SK-N-SH treated with all-trans-retinoic acid at 6 μM for 48 hours (cell line): ENCODE measurements around the gene TMEM39B.
A peak's percentile ranks its signal among the peaks of the same experiment; 100 is the strongest.

Source experiments
- ATAC-seq: fragments of 200-7000 bp; cut with Tn5 transposase; 3 replicates; pipeline ENCODE4 v1.9.1; 2020; ENCODE audit warnings: mild to moderate bottlenecking, moderate library complexity
- ARNTL ChIP-seq: fragments of 450-650 bp; formaldehyde crosslinking; IDR thresholded peaks from 2 replicates; pipeline ENCODE4 v1.5.0; 2020; ENCODE audit warnings: low read depth, mild to moderate bottlenecking, moderate library complexity, borderline replicate concordance
- BACH2 ChIP-seq: fragments of 250-450 bp; sonication (Bioruptor Pico); IDR thresholded peaks from 2 replicates; pipeline ENCODE4 v1.9.0; 2021; ENCODE audit warnings: mild to moderate bottlenecking, borderline replicate concordance
- CREB5 ChIP-seq: fragments of 250-450 bp; sonication (Bioruptor Pico); IDR thresholded peaks from 2 replicates; pipeline ENCODE4 v1.5.1; 2020; ENCODE audit warnings: low read depth, mild to moderate bottlenecking, moderate library complexity
- CSDC2 ChIP-seq: fragments of 250-450 bp; sonication (Bioruptor Pico); IDR thresholded peaks from 2 replicates; pipeline ENCODE4 v1.5.0; 2020; ENCODE audit warnings: mild to moderate bottlenecking, moderate library complexity
- GLIS3 ChIP-seq: fragments of 250-450 bp; sonication (Bioruptor Pico); IDR thresholded peaks from 2 replicates; pipeline ENCODE4 v1.5.0; 2020; ENCODE audit warnings: mild to moderate bottlenecking, moderate library complexity
- ISL1 ChIP-seq: fragments of 250-450 bp; sonication (Bioruptor Pico); IDR thresholded peaks from 2 replicates; pipeline ENCODE4 v2.1.2; 2022; ENCODE audit warnings: mild to moderate bottlenecking, moderate library complexity
- OSR1 ChIP-seq: fragments of 250-450 bp; sonication (Bioruptor Pico); IDR thresholded peaks from 2 replicates; pipeline ENCODE4 v1.8.0; 2022; ENCODE audit warnings: moderate library complexity, mild to moderate bottlenecking, inconsistent platforms
- POU6F1 ChIP-seq: fragments of 250-450 bp; sonication (Bioruptor Pico); IDR thresholded peaks from 2 replicates; pipeline ENCODE4 v1.8.0; 2021; ENCODE audit warnings: low read depth, mild to moderate bottlenecking, moderate library complexity, borderline replicate concordance
- PPARA ChIP-seq: fragments of 250-450 bp; sonication (Bioruptor Pico); IDR thresholded peaks from 2 replicates; pipeline ENCODE4 v1.5.0; 2020; ENCODE audit warnings: mild to moderate bottlenecking, borderline replicate concordance
- RARB ChIP-seq: fragments of 250-450 bp; sonication (Bioruptor Pico); IDR thresholded peaks from 2 replicates; pipeline ENCODE4 v1.8.0; 2021; ENCODE audit warnings: mild to moderate bottlenecking, moderate library complexity
- SNAI2 ChIP-seq: fragments of 250-450 bp; sonication (Bioruptor Pico); IDR thresholded peaks from 2 replicates; pipeline ENCODE4 v1.5.0; 2020; ENCODE audit warnings: mild to moderate bottlenecking, moderate library complexity
- TCF4 ChIP-seq: fragments of 250-450 bp; sonication (Bioruptor Pico); IDR thresholded peaks from 2 replicates; pipeline ENCODE4 v1.8.0; 2021; ENCODE audit warnings: mild to moderate bottlenecking, moderate library complexity, borderline replicate concordance
- TOX ChIP-seq: fragments of 250-450 bp; sonication (Bioruptor Pico); IDR thresholded peaks from 2 replicates; pipeline ENCODE4 v1.8.0; 2021; ENCODE audit warnings: mild to moderate bottlenecking, moderate library complexity, borderline replicate concordance
- TSHZ2 ChIP-seq: fragments of 250-450 bp; sonication (Bioruptor Pico); IDR thresholded peaks from 2 replicates; pipeline ENCODE4 v1.5.0; 2020; ENCODE audit warnings: mild to moderate bottlenecking, moderate library complexity
- ZC3H10 ChIP-seq: fragments of 250-450 bp; sonication (Bioruptor Pico); IDR thresholded peaks from 2 replicates; pipeline ENCODE4 v1.5.1; 2021; ENCODE audit warnings: mild to moderate bottlenecking, moderate library complexity
- ZFP3 ChIP-seq: fragments of 250-450 bp; sonication (Bioruptor Pico); IDR thresholded peaks from 2 replicates; pipeline ENCODE4 v1.5.0; 2020; ENCODE audit warnings: mild to moderate bottlenecking, moderate library complexity
- ZFP30 ChIP-seq: fragments of 450-650 bp; formaldehyde crosslinking; IDR thresholded peaks from 2 replicates; pipeline ENCODE4 v1.5.0; 2022; ENCODE audit warnings: mild to moderate bottlenecking, moderate library complexity
- ZNF565 ChIP-seq: fragments of 450-650 bp; formaldehyde crosslinking; conservative IDR thresholded peaks from 2 replicates; pipeline ENCODE4 v1.5.0; 2020; ENCODE audit warnings: low read depth, mild to moderate bottlenecking, moderate library complexity
- ZNF70 ChIP-seq: fragments of 450-650 bp; formaldehyde crosslinking; IDR thresholded peaks from 2 replicates; pipeline ENCODE4 v1.5.0; 2020; ENCODE audit warnings: mild to moderate bottlenecking, moderate library complexity
- TF ChIP-seq, protein P1 (sequence below): fragments of 250-450 bp; sonication (Bioruptor Pico); IDR thresholded peaks from 2 replicates; pipeline ENCODE4 v1.8.0; 2020; ENCODE audit warnings: mild to moderate bottlenecking, moderate library complexity, borderline replicate concordance
- TF ChIP-seq, protein P2 (sequence below): fragments of 250-450 bp; sonication (Bioruptor Pico); IDR thresholded peaks from 2 replicates; pipeline ENCODE4 v1.5.1; 2021; ENCODE audit warnings: mild to moderate bottlenecking, moderate library complexity

Gene TMEM39B

GRCh38 chr1:32062867-32063230 is 9.9 kb upstream of the TMEM39B start:
- TF ChIP-seq ZFP3 (no peak), SNAI2 (CRISPR knock-in tag) (no peak), TOX (CRISPR knock-in tag) (no peak), ZC3H10 (CRISPR knock-in tag) (no peak), TSHZ2 (no peak), ISL1 (CRISPR knock-in tag) (no peak)
- ATAC-seq, result peak; percentile 8

GRCh38 chr1:32063261-32063681 is 9.5 kb upstream of the TMEM39B start:
- ATAC-seq, result peak; percentile 63
- TF ChIP-seq ZNF70 (CRISPR knock-in tag) (no peak), POU6F1 (CRISPR knock-in tag) (no peak), OSR1 (no peak), PPARA (CRISPR knock-in tag) (no peak), ARNTL (CRISPR knock-in tag) (no peak), TSHZ2 (no peak), SNAI2 (CRISPR knock-in tag) (no peak), CSDC2 (CRISPR knock-in tag) (no peak), GLIS3 (no peak), RARB (no peak), ZFP30 (CRISPR knock-in tag) (no peak), ZNF565 (CRISPR knock-in tag) (no peak), CREB5 (CRISPR knock-in tag) (no peak), BACH2 (CRISPR knock-in tag) (no peak), ZC3H10 (CRISPR knock-in tag) (no peak), TOX (CRISPR knock-in tag) (no peak), TCF4 (CRISPR knock-in tag) (no peak), ZFP3 (no peak)
- TF ChIP-seq, protein P1, sequence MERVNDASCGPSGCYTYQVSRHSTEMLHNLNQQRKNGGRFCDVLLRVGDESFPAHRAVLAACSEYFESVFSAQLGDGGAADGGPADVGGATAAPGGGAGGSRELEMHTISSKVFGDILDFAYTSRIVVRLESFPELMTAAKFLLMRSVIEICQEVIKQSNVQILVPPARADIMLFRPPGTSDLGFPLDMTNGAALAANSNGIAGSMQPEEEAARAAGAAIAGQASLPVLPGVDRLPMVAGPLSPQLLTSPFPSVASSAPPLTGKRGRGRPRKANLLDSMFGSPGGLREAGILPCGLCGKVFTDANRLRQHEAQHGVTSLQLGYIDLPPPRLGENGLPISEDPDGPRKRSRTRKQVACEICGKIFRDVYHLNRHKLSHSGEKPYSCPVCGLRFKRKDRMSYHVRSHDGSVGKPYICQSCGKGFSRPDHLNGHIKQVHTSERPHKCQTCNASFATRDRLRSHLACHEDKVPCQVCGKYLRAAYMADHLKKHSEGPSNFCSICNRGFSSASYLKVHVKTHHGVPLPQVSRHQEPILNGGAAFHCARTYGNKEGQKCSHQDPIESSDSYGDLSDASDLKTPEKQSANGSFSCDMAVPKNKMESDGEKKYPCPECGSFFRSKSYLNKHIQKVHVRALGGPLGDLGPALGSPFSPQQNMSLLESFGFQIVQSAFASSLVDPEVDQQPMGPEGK (CRISPR knock-in tag), result no peak
- TF ChIP-seq, protein P2, sequence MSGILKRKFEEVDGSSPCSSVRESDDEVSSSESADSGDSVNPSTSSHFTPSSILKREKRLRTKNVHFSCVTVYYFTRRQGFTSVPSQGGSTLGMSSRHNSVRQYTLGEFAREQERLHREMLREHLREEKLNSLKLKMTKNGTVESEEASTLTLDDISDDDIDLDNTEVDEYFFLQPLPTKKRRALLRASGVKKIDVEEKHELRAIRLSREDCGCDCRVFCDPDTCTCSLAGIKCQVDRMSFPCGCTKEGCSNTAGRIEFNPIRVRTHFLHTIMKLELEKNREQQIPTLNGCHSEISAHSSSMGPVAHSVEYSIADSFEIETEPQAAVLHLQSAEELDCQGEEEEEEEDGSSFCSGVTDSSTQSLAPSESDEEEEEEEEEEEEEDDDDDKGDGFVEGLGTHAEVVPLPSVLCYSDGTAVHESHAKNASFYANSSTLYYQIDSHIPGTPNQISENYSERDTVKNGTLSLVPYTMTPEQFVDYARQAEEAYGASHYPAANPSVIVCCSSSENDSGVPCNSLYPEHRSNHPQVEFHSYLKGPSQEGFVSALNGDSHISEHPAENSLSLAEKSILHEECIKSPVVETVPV (CRISPR knock-in tag), result no peak
